ENCODE measurements around the gene FAM20A.

The FAM20A gene

DNA sequence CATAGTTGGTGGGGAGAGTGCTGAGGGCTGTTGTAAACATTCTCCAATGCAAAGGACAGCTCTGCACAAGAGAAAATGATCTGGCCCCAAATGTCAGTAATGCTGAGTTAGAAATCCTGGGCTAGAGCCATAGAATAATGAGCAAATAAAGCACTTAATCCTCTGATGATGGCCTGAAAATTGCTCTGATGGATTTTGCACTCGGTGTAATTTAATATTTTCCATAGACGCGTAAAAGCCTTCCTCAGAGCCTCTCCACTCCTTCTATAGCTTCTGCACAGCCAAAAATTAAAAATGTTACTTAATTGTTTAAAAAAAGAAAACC, 23.7 kb downstream of the FAM20A start:
- no peaks in the 10 kb centered on the region for H3K27me3 ChIP-seq (ENCODE audit: insufficient read depth, low read length)

DNA sequence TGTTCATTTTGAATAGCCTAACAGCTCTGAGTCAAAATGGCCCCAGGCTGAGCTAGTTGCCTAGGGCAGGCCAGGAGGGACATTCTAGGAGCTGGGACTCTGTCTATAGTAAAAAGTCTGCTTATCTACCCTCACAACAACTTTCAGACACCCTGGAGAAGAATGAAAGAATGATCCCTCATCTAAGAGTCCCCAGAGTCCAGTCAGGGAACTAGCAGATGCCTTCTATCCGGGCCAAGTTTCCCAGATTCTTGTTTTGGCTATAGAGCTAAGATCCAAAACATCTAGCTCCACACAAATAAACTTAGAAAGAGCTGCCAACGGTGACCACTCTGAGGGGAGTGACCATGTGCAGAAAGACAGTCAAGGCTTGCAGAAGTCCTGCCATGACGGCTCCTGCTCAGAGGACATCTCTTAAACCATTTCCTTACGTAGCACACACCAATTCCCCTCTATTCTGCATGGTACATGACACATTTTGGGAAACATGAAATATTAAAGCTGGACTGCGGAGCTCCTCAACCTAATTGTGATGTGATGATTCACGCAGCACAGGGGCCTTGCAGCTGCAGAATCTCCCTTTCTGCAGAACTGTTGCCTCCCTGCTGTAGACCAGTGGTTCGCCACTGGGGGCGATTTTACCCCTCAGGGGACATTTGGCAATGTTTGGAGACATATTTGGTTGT, 24.2 kb downstream of the FAM20A start:
- H3K4me2 ChIP-seq (ENCODE audit: low read length): no peak overlapping the region
- H3F3A ChIP-seq (ENCODE audit: insufficient read depth, low read length): no peaks in the 10 kb centered on the region

More for the DNA sequence above, 23.7 kb downstream of the FAM20A start:
- TF ChIP-seq, protein P1, sequence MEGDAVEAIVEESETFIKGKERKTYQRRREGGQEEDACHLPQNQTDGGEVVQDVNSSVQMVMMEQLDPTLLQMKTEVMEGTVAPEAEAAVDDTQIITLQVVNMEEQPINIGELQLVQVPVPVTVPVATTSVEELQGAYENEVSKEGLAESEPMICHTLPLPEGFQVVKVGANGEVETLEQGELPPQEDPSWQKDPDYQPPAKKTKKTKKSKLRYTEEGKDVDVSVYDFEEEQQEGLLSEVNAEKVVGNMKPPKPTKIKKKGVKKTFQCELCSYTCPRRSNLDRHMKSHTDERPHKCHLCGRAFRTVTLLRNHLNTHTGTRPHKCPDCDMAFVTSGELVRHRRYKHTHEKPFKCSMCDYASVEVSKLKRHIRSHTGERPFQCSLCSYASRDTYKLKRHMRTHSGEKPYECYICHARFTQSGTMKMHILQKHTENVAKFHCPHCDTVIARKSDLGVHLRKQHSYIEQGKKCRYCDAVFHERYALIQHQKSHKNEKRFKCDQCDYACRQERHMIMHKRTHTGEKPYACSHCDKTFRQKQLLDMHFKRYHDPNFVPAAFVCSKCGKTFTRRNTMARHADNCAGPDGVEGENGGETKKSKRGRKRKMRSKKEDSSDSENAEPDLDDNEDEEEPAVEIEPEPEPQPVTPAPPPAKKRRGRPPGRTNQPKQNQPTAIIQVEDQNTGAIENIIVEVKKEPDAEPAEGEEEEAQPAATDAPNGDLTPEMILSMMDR (IDR thresholded peaks at IDR 0.05; ENCODE audit: low read length): no peak
- no peak for TF ChIP-seq EZH2 (IDR thresholded peaks at IDR 0.05; ENCODE audit: borderline replicate concordance, low read length)
- Histone ChIP-seq H3K4me1 (ENCODE audit: insufficient read depth, low read length, severe bottlenecking) (no peaks in the 10 kb centered on the region), H3K79me2 (ENCODE audit: insufficient read depth, low read length) (no peaks in the 10 kb centered on the region), H3K4me3 (ENCODE audit: low read depth, low read length, poor library complexity, severe bottlenecking) (no peak overlapping the region), H2AFZ (ENCODE audit: low read length) (no peak overlapping the region), H3K9me3 (ENCODE audit: low read length) (no peaks in the 10 kb centered on the region), H3F3A (ENCODE audit: insufficient read depth, low read length) (no peaks in the 10 kb centered on the region), H3K9me2 (ENCODE audit: low read depth, low read length) (no peaks in the 10 kb centered on the region), H3K4me2 (ENCODE audit: low read length) (no peak overlapping the region), H4K20me1 (ENCODE audit: insufficient read depth, low read length) (no peaks in the 10 kb centered on the region), H3K27ac (ENCODE audit: low read depth, low read length, poor library complexity, severe bottlenecking) (no peak overlapping the region), H3K36me3 (ENCODE audit: insufficient read depth, low read length) (no peaks in the 10 kb centered on the region), H3K9ac (ENCODE audit: low read length) (no peak overlapping the region)

DNA sequence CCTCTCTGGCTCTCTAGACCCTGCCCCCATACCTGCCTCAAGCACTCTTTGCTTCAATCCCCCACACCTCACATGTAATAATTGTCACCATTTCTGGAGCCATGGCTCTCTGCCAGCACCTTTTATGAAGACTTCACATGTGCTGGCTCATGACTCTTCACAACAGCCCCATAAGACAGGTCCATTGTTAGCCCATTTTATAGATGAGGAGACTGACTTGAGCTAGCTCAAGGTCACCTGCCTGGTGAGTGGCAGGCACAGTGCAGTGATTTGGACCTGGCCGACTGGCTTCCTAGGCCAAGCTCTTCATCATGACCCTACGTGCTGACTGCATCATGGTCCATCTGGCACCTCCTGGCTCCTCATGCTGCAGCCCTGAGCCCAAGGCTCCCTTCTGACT, 25.0 kb downstream of the FAM20A start:
- Histone ChIP-seq H3F3A (ENCODE audit: insufficient read depth, low read length) (no peaks in the 10 kb centered on the region), H3K79me2 (ENCODE audit: insufficient read depth, low read length) (no peaks in the 10 kb centered on the region), H3K4me3 (ENCODE audit: low read depth, low read length, poor library complexity, severe bottlenecking) (no peak overlapping the region), H3K4me1 (ENCODE audit: insufficient read depth, low read length, severe bottlenecking) (no peaks in the 10 kb centered on the region), H3K4me2 (ENCODE audit: low read length) (no peak overlapping the region), H3K27me3 (ENCODE audit: insufficient read depth, low read length) (no peaks in the 10 kb centered on the region), H3K36me3 (ENCODE audit: insufficient read depth, low read length) (no peaks in the 10 kb centered on the region), H3K9me2 (ENCODE audit: low read depth, low read length) (no peaks in the 10 kb centered on the region), H2AFZ (ENCODE audit: low read length) (no peak overlapping the region), H3K27ac (ENCODE audit: low read depth, low read length, poor library complexity, severe bottlenecking) (no peak overlapping the region), H3K9me3 (ENCODE audit: low read length) (no peaks in the 10 kb centered on the region), H4K20me1 (ENCODE audit: insufficient read depth, low read length) (no peaks in the 10 kb centered on the region), H3K9ac (ENCODE audit: low read length) (no peak overlapping the region)
- TF ChIP-seq, protein P1 (IDR thresholded peaks at IDR 0.05; ENCODE audit: low read length): no peak
- no peak for TF ChIP-seq EZH2 (IDR thresholded peaks at IDR 0.05; ENCODE audit: borderline replicate concordance, low read length)

More for the DNA sequence above, 24.2 kb downstream of the FAM20A start:
- Histone ChIP-seq H3K27me3 (ENCODE audit: insufficient read depth, low read length) (no peaks in the 10 kb centered on the region), H3K9me2 (ENCODE audit: low read depth, low read length) (no peaks in the 10 kb centered on the region), H3K27ac (ENCODE audit: low read depth, low read length, poor library complexity, severe bottlenecking) (no peak overlapping the region), H2AFZ (ENCODE audit: low read length) (no peak overlapping the region), H3K9ac (ENCODE audit: low read length) (no peak overlapping the region), H3K9me3 (ENCODE audit: low read length) (no peaks in the 10 kb centered on the region), H4K20me1 (ENCODE audit: insufficient read depth, low read length) (no peaks in the 10 kb centered on the region), H3K79me2 (ENCODE audit: insufficient read depth, low read length) (no peaks in the 10 kb centered on the region), H3K36me3 (ENCODE audit: insufficient read depth, low read length) (no peaks in the 10 kb centered on the region), H3K4me3 (ENCODE audit: low read depth, low read length, poor library complexity, severe bottlenecking) (no peak overlapping the region), H3K4me1 (ENCODE audit: insufficient read depth, low read length, severe bottlenecking) (no peaks in the 10 kb centered on the region)
- no peak for TF ChIP-seq EZH2 (IDR thresholded peaks at IDR 0.05; ENCODE audit: borderline replicate concordance, low read length)
- TF ChIP-seq, protein P1 (IDR thresholded peaks at IDR 0.05; ENCODE audit: low read length): peak; percentile 24; the same call in 1 of the 2 replicates

All from OCI-LY1 (cell line).